ENCODE results near the gene LRRC34.

LRRC34 gene

GRCh38 chr3:169812332-169813235 is at the start of gene LRRC34, which contains the start of gene LRRIQ4:
TSS of gene LRRC34 (minus strand) at chr3:169812904. CDS start at chr3:169812548, 356 bp downstream.
TSS of gene LRRIQ4 (plus strand) at chr3:169812870. CDS start at chr3:169821922, 9,052 bp downstream.
- peak; percentile 86 for DNase-seq

GRCh38 chr3:169861871-169862270 is 49.2 kb upstream of the LRRC34 start:
- DNase-seq, result no peak

- no peak for DNase-seq
Measured at GRCh38 chr3:169857811-169858210, 45.1 kb upstream of the LRRC34 start.

GRCh38 chr3:169855514-169855913 is 42.8 kb upstream of the LRRC34 start:
- DNase-seq, result no peak

- no peak for DNase-seq
Measured at GRCh38 chr3:169850618-169851017, 37.9 kb upstream of the LRRC34 start.

- no peak for DNase-seq
Measured at GRCh38 chr3:169848741-169849140, 36.0 kb upstream of the LRRC34 start.

GRCh38 chr3:169847896-169848295 is 35.2 kb upstream of the LRRC34 start:
- no peak for DNase-seq

- no peak for DNase-seq
Measured at GRCh38 chr3:169846458-169847193, 33.9 kb upstream of the LRRC34 start.

GRCh38 chr3:169842960-169843359 is 30.3 kb upstream of the LRRC34 start:
- DNase-seq, result no peak

GRCh38 chr3:169841171-169841570 is 28.5 kb upstream of the LRRC34 start:
- DNase-seq, result no peak

GRCh38 chr3:169838511-169839030 is 25.9 kb upstream of the LRRC34 start:
- DNase-seq, result no peak

GRCh38 chr3:169836942-169837275 is 24.2 kb upstream of the LRRC34 start:
- no peak for DNase-seq

- no peak for DNase-seq
Measured at GRCh38 chr3:169836078-169836941, 23.6 kb upstream of the LRRC34 start.

GRCh38 chr3:169835533-169835932 is 22.8 kb upstream of the LRRC34 start:
- DNase-seq, result no peak

GRCh38 chr3:169827712-169828111 is 15.0 kb upstream of the LRRC34 start:
- DNase-seq, result no peak

- no peak for DNase-seq
Measured at GRCh38 chr3:169825316-169825715, 12.6 kb upstream of the LRRC34 start.

- no peak for DNase-seq
Measured at GRCh38 chr3:169822983-169823382, 10.3 kb upstream of the LRRC34 start.

GRCh38 chr3:169822540-169822939 is 9.8 kb upstream of the LRRC34 start:
- DNase-seq, result no peak

- no peak for DNase-seq
Measured at GRCh38 chr3:169822091-169822490, 9.4 kb upstream of the LRRC34 start.

- no peak for DNase-seq
Measured at GRCh38 chr3:169818316-169818715, 5.6 kb upstream of the LRRC34 start.

- no peak for DNase-seq
Measured at GRCh38 chr3:169815590-169816150, 3.0 kb upstream of the LRRC34 start.

- DNase-seq, result peak; percentile 80
Measured at GRCh38 chr3:169813757-169814517, 1.2 kb upstream of the LRRC34 start.

Measured in stimulated activated CD8-positive, alpha-beta memory T cell treated with anti-CD3 and anti-CD28 coated beads, Interleukin-4, amount 100 ng/mL, for 48 hours (primary cell).